ENCODE measurements around the gene TENM4.
A peak's percentile ranks its signal among the peaks of the same experiment; 100 is the strongest.

Gene TENM4

DNA sequence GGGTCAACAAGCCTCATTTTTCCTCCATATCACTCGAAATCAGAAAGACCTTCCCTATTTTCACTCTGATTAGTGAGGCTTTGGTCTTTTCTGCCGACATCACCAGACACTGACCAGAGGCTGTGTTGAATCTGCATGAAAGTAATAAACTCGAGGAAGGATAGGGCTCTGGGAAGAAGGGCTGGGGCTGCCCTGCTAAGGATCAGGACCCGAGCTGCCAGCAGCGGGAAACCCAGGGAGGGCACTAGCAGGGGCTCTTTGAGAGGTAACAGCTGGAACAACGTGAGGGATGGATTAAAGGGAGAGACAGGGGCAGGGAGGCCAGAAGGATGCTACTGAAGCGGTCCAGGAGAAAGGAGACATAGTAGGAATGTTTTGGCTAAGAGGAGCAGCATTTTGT, 488.7 kb downstream of the TENM4 start:
- no peak for DNase-seq

DNA sequence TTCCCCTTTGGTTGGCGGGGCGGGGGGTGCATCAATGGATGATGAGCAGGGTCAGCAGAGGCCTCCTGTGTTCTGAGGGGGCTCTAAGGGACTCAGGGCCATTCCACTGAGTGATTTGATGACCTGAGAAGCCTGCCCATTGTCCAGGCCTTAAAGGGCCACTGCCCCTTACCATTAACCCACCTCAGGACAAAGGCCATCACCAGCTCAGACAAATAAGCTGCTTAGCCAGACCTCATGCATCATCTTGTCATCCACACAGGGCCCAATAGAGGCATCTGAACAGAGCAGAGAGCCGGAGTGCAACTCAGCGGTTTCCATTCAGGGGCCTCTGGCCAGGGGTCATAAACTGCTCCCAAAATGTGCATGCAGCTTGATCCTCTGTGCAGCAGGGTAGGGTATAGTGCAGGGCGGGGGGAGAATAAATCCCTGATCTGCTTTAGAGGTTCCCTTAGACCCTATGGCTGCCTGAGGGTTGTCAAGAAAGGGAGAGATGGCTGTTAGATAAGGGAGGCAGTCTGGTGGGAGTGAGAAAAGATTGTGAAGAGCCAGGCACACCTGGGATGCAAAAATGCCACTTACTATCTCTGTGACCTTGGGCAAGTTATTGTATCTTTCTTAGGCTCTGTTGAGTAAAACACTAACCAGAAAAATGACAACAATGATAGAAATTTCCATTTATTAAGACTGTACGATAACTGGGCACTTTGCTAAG, 490.7 kb downstream of the TENM4 start:
- DNase-seq: no peak

GRCh38 chr11:78946945-78947902, 493.6 kb downstream of the TENM4 start:
- no peak for DNase-seq

DNA sequence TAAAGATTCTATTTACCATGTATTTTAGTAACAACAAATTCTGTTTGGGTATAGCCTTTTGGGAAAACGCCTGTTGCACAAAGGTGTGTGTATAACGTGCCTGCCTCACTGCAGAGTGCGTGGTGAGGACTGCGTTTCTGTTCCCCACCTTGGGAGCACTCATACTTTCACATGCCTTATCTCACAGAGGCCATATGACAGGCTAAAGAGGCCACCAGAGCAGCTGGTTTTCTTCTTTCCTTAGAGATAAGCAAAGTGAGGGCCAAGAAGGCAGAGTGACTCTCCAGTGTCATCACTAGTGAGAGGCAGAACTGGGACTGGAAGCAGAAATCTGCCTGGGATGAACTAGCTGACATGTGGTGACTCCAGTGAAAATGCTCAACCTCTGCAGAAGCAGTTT, 497.0 kb downstream of the TENM4 start:
- DNase-seq: no peak

DNA sequence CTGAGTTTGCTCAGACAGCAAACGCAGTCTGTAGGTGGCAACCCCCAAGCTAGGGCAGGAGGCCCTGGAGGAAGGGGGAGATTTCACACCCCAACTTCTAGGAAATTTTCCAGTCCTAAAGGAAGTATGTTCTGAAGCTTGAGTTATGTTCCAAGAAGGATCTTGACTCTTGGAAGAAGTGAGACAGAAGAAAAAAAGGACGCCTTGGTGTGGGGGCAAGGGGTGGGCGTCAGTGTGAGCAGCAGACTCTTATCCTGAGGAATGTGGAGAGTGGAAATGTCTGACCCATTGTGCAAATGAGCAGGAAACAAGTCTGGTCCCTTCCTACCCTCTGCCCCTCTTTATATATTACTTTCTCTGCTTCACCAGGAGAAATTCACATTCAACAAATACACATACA, 497.7 kb downstream of the TENM4 start:
- DNase-seq: no peak

GRCh38 chr11:78941226-78941851, 499.5 kb downstream of the TENM4 start:
- DNase-seq: peak; percentile 25

DNA sequence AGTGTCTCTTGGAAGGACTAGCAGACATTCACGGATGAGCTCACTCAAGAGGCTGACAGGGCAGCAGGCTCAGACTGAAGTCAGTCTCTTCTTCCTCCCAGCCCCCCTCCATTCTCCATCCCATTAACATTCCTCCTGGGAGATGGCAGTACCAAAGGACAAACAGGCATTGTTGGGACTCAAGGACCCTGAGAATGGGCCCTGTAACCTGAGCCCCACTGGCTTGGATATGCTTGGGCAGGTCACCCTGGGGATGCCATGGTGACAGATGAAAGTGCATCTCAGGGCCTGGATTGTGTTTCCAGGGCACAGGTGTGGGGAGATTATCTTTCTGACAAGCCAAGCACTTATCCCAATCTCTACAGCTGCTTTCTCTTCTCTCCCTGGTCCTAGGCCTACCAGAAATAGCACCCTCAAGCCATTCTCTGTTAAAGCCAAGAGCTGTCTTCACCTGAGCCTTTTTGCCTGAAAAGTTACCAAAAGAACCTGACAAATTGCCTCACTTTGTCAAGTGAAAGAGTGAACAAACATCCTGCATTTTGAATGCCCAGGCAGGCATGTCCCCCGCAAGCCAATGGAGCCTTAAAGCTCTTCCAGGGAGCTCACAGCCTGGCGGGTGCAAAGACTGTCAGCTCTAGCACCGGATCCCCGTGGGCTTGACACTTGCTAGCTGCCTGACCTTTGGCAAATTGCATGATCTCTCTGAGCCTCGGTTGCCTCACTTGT, 500.2 kb downstream of the TENM4 start:
- peak; percentile 77 for DNase-seq

DNA sequence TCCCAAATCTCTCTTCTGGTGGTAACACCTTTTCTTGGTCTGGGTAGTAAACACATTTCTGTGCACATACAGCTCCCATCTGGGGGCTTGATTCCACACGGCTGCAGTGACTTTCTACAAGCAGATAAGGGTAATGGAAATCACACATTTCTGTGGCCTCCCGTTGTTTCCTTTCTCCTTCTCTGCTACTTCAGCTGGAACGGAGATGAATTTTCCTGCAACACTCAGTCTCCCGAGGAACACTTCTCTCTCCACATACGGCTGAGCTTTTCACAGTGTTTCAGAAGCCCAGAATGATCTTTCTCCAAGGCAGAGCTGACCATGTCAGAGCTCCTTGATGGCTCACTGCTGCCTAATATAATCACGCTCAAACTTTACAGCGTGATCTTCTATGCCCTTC, 501.9 kb downstream of the TENM4 start:
- DNase-seq: no peak

DNA sequence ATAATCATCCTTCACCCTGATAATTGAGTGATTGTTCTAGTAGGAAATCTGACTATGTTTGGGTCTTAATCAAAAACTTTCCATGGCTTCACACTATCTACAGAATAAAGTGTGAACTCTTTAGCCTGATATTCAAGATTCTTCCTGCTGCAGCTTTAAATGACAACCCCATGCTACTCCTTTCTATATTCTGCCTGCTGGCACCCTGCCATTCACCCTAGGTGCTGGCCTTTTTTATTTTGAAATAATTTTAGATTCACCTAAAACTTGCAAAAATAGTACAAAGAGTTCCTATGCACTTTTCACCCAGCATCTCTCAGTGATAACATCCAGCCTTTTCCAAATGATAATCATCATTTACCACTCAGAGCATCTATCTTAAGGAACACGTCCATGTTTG, 502.8 kb downstream of the TENM4 start:
- no peak for DNase-seq

DNA sequence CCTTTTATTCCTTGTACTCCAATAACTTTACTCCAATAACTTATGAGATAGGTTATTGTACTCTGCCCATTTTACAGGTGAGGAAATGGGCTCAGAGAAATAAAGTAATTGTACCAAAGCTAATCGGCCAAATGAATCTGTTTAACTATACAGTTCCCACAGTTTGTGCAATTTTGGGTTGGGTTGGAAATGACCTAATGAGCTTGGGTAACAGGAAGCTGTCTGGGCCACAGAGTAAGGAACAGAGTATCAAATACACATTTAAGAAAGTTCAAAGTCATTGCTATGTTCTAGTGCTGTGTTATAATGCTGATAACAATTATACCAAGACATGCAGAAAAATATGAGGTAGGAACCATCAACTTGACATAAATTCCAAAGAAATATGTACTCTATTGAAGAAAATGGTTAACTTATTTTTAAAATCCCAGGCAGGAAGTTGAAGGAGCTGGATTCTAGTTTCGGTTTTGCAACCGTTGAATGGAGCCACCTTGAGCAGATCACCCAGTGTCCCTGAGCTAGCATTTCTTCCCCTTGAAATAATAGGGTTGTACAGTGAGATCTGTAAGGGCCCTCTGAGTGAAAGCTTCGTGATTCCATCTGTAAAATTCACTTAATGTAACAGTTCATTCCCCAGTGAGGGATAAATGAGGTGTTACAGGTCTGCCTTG, 505.3 kb downstream of the TENM4 start:
- DNase-seq: no peak

DNA sequence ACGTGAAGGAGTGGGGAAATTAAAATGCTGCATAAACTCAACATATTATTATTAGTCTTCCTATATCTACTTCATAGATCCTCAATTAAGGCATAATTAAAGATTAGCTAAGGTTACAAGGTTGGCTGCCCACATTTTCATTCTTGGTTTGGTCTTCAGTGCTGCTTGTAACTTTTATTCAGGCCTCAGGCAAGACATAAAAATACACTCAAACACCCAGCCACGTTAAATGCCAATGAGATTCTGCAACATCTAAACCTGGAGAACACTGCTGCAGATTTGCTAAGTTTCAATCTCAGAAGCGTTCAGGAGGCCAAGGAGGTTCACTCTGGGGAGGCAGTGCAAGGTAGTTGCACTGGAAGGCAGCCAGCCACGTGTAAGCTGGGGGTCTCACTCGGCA, 507.5 kb downstream of the TENM4 start:
- no peak for DNase-seq

GRCh38 chr11:78932757-78933156, 508.1 kb downstream of the TENM4 start:
- DNase-seq: no peak

- DNase-seq: no peak
Measured at GRCh38 chr11:78931891-78932290, 508.9 kb downstream of the TENM4 start.

DNA sequence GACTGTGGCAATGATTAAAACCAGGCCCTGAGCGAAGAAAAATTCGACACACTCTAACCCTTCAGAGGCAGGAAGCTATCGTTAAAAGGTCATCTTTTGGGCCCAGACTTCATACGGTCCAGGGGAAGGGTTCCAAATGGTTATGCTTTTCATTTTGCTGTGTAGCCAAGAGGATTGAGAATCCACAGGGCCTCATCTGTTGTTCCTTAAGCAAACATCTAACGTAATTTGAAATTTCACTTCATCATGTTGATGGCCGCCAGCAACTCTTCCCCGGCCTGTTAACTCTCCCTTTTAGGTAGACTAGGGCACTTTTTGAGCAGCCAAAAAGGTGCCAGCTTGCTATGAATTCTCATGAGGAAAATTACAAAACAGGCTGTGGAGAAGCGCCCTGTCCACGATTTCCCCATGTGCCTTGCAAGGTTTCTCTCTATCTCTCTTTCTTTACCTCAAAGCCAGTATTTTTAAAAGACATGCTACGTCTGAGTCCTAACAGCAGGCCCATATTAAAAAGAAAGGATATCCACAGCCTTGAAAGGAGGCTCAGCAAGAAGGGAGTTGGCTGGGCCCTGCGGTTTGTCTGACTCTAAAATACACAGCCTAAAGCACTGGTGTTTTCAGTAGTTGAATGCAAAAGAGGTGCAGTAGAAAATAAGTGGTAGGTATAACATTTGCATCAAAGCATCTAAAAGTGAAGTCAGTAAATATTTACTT, 509.9 kb downstream of the TENM4 start:
- DNase-seq: no peak

DNA sequence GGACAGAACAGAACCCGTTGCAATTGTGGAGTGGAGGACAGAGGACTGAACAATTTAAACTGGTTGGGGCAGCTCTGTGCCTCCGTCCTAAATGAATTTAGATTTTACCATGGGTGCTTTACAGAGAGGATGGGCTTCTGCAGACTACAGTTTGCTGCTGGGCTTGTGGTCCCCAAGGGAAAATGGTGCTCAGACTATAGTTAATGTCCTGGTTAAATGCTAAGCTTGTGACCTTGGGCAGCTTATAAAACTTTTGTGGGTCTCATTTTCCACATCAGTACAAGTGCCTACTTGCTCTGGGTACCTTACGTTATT, 511.0 kb downstream of the TENM4 start:
- no peak for DNase-seq

- DNase-seq: no peak
Measured at GRCh38 chr11:78929207-78929905, 511.5 kb downstream of the TENM4 start.

- peak; percentile 84 for DNase-seq
Measured at GRCh38 chr11:78927511-78927910, 513.3 kb downstream of the TENM4 start.

DNA sequence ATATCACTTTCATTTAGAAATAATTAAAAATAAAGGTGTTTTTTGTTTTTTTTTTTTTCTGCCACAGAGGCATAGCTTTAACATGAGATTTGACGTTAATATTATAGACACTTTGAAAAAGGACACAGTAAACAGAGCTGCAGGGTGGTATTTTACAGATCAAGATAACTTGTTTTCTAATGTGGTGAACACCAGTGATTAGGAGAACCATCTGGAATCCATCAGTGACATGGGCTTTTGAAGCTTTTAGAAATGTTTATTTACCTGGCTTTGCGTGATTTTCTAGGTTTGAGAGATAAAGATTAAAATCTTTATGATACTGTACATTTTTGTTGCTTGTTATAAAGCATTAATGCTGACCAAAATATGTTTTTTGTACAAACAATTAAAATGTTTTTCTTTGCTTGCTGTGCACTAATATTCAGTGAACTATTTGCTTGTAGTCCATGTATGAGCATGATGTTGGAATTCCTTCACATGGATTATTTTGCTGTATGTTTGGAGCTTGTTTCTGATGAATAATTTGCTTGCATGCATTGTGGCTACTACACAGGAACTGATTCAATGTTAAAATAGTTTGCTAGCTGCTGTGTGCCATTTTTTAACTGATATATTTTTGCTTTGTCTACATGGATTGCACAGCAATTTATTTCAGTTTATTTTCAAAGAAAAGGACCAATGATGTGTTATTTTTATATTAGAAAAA, 514.0 kb downstream of the TENM4 start:
- no peak for DNase-seq

DNA sequence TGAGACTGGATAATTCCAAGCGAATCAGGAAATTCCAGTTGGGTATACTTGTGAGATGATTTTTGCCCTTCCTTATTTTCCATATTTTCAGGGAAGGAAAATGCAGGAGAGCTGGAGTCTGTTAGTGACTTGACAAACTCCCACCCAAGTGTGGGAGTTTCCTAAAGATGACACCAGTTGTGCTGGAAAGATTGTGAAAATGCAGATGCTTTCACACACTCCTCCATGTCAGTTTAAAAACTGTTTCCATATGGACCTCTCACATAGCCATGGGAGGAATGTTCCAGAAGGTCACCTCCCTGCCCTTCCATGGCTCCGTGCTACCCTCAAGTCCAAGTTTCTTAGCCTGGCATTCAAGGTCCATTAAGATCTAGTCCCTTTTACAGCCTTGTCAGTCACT, 515.4 kb downstream of the TENM4 start:
- DNase-seq: no peak

DNA sequence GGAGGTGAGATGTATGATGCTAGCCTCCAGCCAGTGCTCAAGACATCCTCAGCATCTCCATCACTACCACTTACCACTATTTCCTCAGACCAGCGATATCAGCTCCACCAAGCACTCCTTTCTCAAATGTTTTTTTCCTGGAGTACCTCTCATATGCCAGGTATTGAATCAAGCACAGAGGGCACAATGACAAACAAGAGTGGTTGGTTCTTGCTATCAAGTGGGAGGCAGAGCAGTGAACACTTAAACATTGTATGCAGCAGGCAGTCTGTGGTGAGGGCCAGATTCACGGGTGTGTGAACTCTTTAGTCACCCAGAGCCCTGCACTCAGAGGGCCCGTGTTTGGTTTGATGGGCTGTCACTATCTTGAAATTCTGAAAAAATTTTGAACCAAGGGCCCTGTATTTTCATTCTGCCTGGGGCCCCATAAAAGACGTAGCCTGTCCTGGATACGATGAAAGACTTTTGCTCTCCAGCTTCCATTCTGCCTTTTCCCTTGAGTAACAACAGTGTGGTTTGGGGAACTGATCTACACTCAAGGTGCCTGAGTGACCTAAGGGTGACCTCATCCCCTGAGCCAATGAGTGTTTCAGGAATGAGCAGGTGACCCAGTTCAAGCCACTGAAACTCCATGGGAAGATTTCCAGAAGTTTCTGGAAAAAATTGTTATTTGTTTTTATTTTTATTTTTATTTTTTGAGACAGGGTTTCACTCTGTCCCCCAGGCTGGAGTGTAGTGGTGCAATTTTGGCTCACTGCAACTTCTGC, 517.8 kb downstream of the TENM4 start:
- DNase-seq: peak; percentile 74

Data from DMS79 (cell line).